ENCODE data around the gene SNRPB2.

- TF ChIP-seq, protein P1, sequence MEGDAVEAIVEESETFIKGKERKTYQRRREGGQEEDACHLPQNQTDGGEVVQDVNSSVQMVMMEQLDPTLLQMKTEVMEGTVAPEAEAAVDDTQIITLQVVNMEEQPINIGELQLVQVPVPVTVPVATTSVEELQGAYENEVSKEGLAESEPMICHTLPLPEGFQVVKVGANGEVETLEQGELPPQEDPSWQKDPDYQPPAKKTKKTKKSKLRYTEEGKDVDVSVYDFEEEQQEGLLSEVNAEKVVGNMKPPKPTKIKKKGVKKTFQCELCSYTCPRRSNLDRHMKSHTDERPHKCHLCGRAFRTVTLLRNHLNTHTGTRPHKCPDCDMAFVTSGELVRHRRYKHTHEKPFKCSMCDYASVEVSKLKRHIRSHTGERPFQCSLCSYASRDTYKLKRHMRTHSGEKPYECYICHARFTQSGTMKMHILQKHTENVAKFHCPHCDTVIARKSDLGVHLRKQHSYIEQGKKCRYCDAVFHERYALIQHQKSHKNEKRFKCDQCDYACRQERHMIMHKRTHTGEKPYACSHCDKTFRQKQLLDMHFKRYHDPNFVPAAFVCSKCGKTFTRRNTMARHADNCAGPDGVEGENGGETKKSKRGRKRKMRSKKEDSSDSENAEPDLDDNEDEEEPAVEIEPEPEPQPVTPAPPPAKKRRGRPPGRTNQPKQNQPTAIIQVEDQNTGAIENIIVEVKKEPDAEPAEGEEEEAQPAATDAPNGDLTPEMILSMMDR (IDR thresholded peaks at IDR 0.05; ENCODE audit: extremely low read depth in 1 of 2, insufficient read depth in 1 of 2, low read depth in 1 of 2, low read length in 2 of 2) = no peak
- TF ChIP-seq GATA2 (IDR thresholded peaks at IDR 0.05; ENCODE audit: insufficient read depth, insufficient read length, low read depth, low read length) = no peak
- no peak for TF ChIP-seq POLR2A (IDR thresholded peaks at IDR 0.05; ENCODE audit: low read depth, low read length)
- no peak for TF ChIP-seq FOS (IDR thresholded peaks at IDR 0.05; ENCODE audit: borderline replicate concordance, insufficient read depth, low read length)
- TF ChIP-seq JUN (IDR thresholded peaks at IDR 0.05; ENCODE audit: borderline replicate concordance, insufficient read depth, insufficient read length, low read depth) = no peak
These were observed 22.3 kb downstream of the SNRPB2 start for GRCh38 chr20:16752082-16752481.
